Calu3 (cell line): Measurements from ENCODE around the gene CCDC124. TPM values are rescaled to one million over a fixed set of nuclear protein-coding genes. Genes with fewer than 3 reads are reported as not detected.
A peak's percentile ranks its signal among the peaks of the same experiment; 100 is the strongest.

Source experiments
- BruUV-seq: library from RNA; stranded (reverse); fragments of 400-500 nt; replicated peaks from 2 replicates; lab custom pipeline; 2021; lab: Mats Ljungman, UMichigan
- CTCF ChIA-PET: fragments of 300-600 bp; sonication (Branson Sonifier 250); formaldehyde crosslinking; loops from one replicate; lab custom pipeline; 2022; ENCODE audit warnings: antibody characterized with exemption; lab: Charles Lee
- DNase-seq: peaks from one replicate; pipeline ENCODE4 v3.0.0; 2022
- H3K27ac Mint-ChIP-seq: one replicate; pipeline ENCODE4 v1.8.0; 2022; ENCODE audit warnings: mixed read lengths; ENCODE audit not compliant: unreplicated experiment
- H3K27me3 Mint-ChIP-seq: one replicate; pipeline ENCODE4 v1.8.0; 2022; ENCODE audit warnings: mixed read lengths; ENCODE audit not compliant: unreplicated experiment
- H3K36me3 Mint-ChIP-seq: one replicate; pipeline ENCODE4 v1.8.0; 2022; ENCODE audit warnings: mild to moderate bottlenecking, moderate library complexity, mixed read lengths; ENCODE audit not compliant: insufficient read depth, unreplicated experiment
- H3K4me1 Mint-ChIP-seq: one replicate; pipeline ENCODE4 v1.8.0; 2022; ENCODE audit warnings: mild to moderate bottlenecking, low read depth, mixed read lengths; ENCODE audit not compliant: unreplicated experiment
- H3K4me3 Mint-ChIP-seq: one replicate; pipeline ENCODE4 v1.8.0; 2022; ENCODE audit warnings: mild to moderate bottlenecking, low read depth, moderate library complexity, mixed read lengths; ENCODE audit not compliant: unreplicated experiment
- H3K9me3 Mint-ChIP-seq: one replicate; pipeline ENCODE4 v1.8.0; 2022; ENCODE audit warnings: low read depth, mixed read lengths; ENCODE audit not compliant: unreplicated experiment
- intact Hi-C: fragments of 100-400 bp; cut with micrococcal nuclease; formaldehyde crosslinking; loops from one replicate; pipeline ENCODE4 v1.10.0; 2022; ENCODE audit not compliant: unreplicated experiment
- total RNA-seq: library from RNA; stranded (reverse); gene quantifications from 2 replicates; pipeline ENCODE4 v1.2.3, GENCODE V29; 2022
- TF ChIP-seq, protein P1 (sequence below): fragments of 200-600 bp; IDR thresholded peaks from one replicate; pipeline ENCODE4 v1.8.0; 2022; ENCODE audit warnings: antibody characterized with exemption; ENCODE audit not compliant: unreplicated experiment

CCDC124 gene
- total RNA-seq, 1 experiment from 2014 or later, result 51.1 TPM

DNA sequence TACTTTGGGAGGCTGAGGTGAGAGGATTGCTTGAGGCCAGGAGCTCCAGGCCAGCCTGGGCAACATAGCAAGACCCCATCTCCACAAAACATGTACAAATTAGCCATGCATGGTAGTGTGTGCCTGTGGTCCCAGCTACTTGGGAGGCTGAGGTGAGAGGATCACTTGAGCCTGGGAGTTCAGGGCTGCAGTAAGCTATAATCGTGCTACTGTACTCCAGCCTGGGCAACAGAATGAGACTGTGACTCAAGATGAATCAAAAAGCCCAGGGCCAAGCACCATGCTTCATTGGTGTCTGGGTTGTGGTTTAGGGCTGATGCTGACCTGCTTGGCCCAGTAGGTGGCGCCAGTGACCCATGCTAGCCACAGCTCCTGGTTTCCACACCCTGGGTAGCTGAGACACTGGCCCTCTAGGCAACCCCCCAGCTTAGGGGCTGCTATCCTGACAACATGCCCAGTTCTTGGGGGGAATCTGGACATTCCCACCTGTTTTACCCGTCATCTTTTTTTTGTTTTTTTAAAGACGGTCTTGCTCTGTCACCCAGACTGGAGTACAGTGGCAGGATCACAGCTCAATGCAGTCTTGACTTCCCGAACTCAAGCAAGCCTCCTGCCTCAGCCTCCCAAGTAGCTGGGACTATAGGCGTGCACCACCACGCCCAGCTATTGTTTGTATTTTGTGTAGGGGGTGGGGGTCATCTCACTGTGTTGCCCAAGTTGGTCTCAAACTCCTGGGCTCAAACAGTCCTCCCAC lies 5.5 kb downstream of the CCDC124 start:
- no peaks in the 10 kb centered on the region for H3K27me3 Mint-ChIP-seq
- DNase-seq, result peak; percentile 76
- H3K27ac Mint-ChIP-seq, result no peak overlapping the region
- TF ChIP-seq, protein P1, sequence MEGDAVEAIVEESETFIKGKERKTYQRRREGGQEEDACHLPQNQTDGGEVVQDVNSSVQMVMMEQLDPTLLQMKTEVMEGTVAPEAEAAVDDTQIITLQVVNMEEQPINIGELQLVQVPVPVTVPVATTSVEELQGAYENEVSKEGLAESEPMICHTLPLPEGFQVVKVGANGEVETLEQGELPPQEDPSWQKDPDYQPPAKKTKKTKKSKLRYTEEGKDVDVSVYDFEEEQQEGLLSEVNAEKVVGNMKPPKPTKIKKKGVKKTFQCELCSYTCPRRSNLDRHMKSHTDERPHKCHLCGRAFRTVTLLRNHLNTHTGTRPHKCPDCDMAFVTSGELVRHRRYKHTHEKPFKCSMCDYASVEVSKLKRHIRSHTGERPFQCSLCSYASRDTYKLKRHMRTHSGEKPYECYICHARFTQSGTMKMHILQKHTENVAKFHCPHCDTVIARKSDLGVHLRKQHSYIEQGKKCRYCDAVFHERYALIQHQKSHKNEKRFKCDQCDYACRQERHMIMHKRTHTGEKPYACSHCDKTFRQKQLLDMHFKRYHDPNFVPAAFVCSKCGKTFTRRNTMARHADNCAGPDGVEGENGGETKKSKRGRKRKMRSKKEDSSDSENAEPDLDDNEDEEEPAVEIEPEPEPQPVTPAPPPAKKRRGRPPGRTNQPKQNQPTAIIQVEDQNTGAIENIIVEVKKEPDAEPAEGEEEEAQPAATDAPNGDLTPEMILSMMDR, result peak; percentile 71
- CTCF ChIA-PET, result interaction anchor here (1.5 to 1.9 kb wide), 3 partner anchors 57 to 79 kb away, joined by 8 to 29 read pairs (median 14); partner anchors contain the start of gene RPL18A
- intact Hi-C loops, result loop anchor here (1.0 kb wide), 1 partner anchor 58 kb away; no protein-coding TSS in a partner anchor
- no peak overlapping the region for H3K4me3 Mint-ChIP-seq
- peaks cover 7% of the 10 kb centered on the region for H3K36me3 Mint-ChIP-seq
- no TSS peak for BruUV-seq
- H3K4me1 Mint-ChIP-seq, result peaks cover 7% of the 10 kb centered on the region
- no peaks in the 10 kb centered on the region for H3K9me3 Mint-ChIP-seq

DNA sequence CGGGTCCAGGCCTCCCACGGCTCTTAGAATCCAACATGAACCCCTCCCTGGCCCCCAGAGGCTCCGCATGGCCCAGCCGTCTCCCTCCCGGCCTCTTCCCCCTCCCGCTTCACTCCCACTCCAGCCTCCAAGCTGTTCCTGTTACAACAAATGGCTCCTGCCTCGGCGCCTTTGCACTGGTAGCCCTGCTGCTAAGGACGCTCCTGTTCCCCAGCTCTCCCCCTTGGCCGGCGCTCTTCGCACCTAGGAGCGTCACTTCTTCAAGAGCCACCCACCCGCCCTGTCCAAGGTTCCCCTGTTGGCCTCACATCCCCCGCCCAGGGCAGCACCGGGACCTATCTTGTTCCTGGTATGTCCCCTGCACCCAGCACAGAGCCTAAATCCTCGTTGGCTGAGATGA lies 9.4 kb downstream of the CCDC124 start:
- TF ChIP-seq, protein P1, result no peak
- intact Hi-C loops, result no loop called here
- H3K9me3 Mint-ChIP-seq, result no peaks in the 10 kb centered on the region
- H3K4me1 Mint-ChIP-seq, result peaks cover 2% of the 10 kb centered on the region
- BruUV-seq, result no TSS peak
- H3K36me3 Mint-ChIP-seq, result peaks cover 20% of the 10 kb centered on the region
- DNase-seq, result no peak
- H3K27ac Mint-ChIP-seq, result no peak overlapping the region
- H3K4me3 Mint-ChIP-seq, result no peak overlapping the region
- no peaks in the 10 kb centered on the region for H3K27me3 Mint-ChIP-seq
- CTCF ChIA-PET, result interaction anchor here (0.7 kb wide), 1 partner anchor 376 kb away, joined by 3 read pairs; no protein-coding TSS in a partner anchor

- no TSS peak for BruUV-seq
- intact Hi-C loops, result no loop called here
- TF ChIP-seq, protein P1, result no peak
- Mint-ChIP-seq H3K27ac (no peak overlapping the region), H3K4me3 (no peak overlapping the region), H3K9me3 (no peaks in the 10 kb centered on the region), H3K27me3 (no peaks in the 10 kb centered on the region), H3K36me3 (peaks cover 25% of the 10 kb centered on the region), H3K4me1 (peaks cover 8% of the 10 kb centered on the region)
- CTCF ChIA-PET, result interaction anchor here (0.7 kb wide), 1 partner anchor 376 kb away, joined by 3 read pairs; no protein-coding TSS in a partner anchor
- DNase-seq, result no peak
Measured at GRCh38 chr19:17942582-17943273, 9.9 kb downstream of the CCDC124 start.

GRCh38 chr19:17943274-17944221 lies 10.7 kb downstream of the CCDC124 start:
- TF ChIP-seq, protein P1, result no peak
- intact Hi-C loops, result no loop called here
- no peak for DNase-seq
- peaks cover 8% of the 10 kb centered on the region for H3K4me1 Mint-ChIP-seq
- peaks cover under 1% of the 10 kb centered on the region for H3K27me3 Mint-ChIP-seq
- BruUV-seq, result TSS peak; percentile 81
- CTCF ChIA-PET, result interaction anchor here (0.6 kb wide), 1 partner anchor 297 kb away, joined by 4 read pairs; no protein-coding TSS in a partner anchor
- no peak overlapping the region for H3K27ac Mint-ChIP-seq
- no peak overlapping the region for H3K4me3 Mint-ChIP-seq
- peaks cover 27% of the 10 kb centered on the region for H3K36me3 Mint-ChIP-seq
- no peaks in the 10 kb centered on the region for H3K9me3 Mint-ChIP-seq
